Hypothalamus (tissue), 51 donors: Measurements from ENCODE around the gene SLC33A1.
"Not testable (repeated sequence)": the region's sequence is repeated elsewhere in the genome, so short reads cannot be mapped to it uniquely, and the experiment has no call there.

Experiments used
- DNase-seq, 51 donors: peaks; one replicate each; lab custom pipeline; 2025; lab: John Stamatoyannopoulos, UW

The SLC33A1 gene

GRCh38 chr3:155862290-155862982 is 8.2 kb upstream of the SLC33A1 start:
- peak in 1 of 51 donors; percentile 6 for DNase-seq

- DNase-seq: no peak
These were observed 7.4 kb upstream of the SLC33A1 start for GRCh38 chr3:155861476-155862183.

- not testable (repeated sequence) for DNase-seq
These were observed 6.2 kb upstream of the SLC33A1 start for GRCh38 chr3:155860424-155860823.

DNA sequence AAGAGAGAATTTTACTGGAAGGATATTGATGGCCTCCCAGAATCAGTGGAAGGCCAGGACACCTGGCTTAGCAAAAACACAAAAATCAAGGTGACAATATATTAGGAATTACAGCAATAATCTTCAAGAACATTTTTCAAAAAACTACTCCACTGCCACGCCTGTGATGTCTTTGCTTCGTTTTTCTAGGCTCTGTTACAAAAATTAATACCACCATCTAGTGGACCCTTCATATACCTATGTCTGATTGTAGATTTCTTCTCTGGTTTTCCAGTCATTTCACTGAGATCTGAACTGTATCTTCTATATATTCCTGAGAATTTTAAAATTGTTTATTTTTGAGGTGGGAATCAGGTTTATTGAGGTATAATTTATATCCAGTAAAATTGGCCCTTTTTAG is 5.6 kb upstream of the SLC33A1 start:
- DNase-seq: peak in 1 of 51 donors; percentile 9

DNA sequence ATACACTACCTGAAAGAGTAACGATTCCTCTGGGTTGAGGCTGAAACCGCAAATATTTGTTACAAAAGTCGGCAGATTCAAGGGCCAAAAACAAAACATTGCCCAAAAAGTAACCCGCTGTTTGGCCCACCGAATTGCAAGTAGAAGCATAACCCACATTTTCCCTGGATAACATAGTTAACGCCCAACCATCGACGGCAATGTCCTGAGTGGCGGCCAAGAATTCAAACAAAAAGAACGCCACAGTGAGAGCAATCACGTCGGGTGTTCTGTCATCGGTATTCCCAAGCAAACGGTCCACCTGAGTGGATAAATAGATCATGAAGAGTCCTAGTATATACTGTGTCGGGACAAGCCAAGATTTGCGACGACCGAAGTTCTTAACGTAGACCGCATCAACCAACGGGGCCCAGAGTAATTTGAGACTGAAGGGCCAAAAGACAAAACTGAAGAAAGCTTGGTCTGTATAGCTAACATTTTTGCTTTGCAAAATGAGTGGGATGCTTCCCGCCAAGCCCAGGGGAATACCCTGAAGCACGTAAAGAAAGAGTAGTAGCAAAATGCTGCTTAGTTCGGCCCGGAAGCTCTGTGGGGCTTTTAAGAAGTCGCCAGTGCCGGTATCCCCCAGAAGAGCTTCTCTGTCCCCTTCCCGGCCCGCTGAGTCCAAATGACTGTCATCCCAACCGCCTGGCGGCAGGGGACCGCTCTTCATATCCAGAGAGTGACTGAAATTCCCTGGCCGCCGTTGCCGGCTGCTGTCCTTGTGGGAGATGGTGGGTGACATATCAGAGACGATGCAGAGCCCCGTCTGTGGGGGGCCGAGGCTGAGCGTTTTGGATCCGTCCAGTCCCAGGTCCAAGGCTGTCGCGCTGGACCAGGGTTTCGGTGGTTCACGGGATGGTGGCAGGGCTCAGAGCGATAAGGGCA is 750 bp downstream of the SLC33A1 start:
- peak in 8 of 51 donors; percentile 10 to 61 (median 44) for DNase-seq

- no peak for DNase-seq
These were observed 1.9 kb downstream of the SLC33A1 start for GRCh38 chr3:155852341-155852740.

- not testable (repeated sequence) for DNase-seq
These were observed 4.8 kb downstream of the SLC33A1 start for GRCh38 chr3:155849404-155849803.

GRCh38 chr3:155847993-155848392 is 6.2 kb downstream of the SLC33A1 start:
- no peak for DNase-seq

- no peak for DNase-seq
These were observed 8.1 kb downstream of the SLC33A1 start for GRCh38 chr3:155846119-155846518.

- no peak for DNase-seq
These were observed 10.7 kb downstream of the SLC33A1 start for GRCh38 chr3:155843569-155843968.

GRCh38 chr3:155835341-155836071 is 18.7 kb downstream of the SLC33A1 start:
- no peak for DNase-seq

GRCh38 chr3:155828490-155829098 is 25.6 kb downstream of the SLC33A1 start:
- not testable (repeated sequence) for DNase-seq

- DNase-seq: no peak
These were observed 39.1 kb downstream of the SLC33A1 start for GRCh38 chr3:155815030-155815545.

DNA sequence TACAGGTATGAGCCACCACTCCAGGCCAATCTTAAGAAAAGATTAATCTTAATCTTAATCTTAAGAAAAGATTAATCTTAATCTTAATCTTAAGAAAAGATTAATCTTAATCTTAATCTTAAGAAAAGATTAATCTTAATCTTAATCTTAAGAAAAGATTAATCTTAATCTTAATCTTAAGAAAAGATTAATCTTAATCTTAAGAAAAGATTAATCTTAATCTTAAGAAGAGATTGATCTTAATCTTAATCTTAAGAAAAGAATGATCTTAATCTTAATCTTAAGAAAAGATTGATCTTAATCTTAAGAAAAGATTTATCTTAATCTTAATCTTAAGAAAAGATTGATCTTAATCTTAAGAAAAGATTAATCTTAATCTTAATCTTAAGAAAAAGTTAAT is 41.0 kb downstream of the SLC33A1 start:
- not testable (repeated sequence) for DNase-seq

GRCh38 chr3:155809181-155809580 is 45.0 kb downstream of the SLC33A1 start:
- no peak for DNase-seq

DNA sequence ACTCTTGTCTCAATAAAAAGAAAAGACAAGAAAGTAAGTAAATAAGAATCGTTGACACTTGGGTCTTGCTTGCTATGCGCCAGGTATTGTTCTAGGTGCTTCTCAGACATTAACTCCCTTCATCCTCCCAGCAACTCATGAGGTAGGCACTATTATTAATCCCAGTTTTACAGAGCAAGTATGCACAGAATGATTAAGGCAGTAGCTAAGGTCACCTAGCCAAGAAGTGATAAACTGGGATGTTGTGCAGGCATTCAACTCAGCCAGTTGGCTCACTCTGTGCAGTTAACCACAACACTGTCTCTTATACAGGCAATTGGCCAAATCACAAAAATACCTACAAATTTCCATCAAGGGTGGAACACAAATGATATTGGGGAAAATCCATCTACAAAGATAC is 46.4 kb downstream of the SLC33A1 start:
- no peak for DNase-seq

DNA sequence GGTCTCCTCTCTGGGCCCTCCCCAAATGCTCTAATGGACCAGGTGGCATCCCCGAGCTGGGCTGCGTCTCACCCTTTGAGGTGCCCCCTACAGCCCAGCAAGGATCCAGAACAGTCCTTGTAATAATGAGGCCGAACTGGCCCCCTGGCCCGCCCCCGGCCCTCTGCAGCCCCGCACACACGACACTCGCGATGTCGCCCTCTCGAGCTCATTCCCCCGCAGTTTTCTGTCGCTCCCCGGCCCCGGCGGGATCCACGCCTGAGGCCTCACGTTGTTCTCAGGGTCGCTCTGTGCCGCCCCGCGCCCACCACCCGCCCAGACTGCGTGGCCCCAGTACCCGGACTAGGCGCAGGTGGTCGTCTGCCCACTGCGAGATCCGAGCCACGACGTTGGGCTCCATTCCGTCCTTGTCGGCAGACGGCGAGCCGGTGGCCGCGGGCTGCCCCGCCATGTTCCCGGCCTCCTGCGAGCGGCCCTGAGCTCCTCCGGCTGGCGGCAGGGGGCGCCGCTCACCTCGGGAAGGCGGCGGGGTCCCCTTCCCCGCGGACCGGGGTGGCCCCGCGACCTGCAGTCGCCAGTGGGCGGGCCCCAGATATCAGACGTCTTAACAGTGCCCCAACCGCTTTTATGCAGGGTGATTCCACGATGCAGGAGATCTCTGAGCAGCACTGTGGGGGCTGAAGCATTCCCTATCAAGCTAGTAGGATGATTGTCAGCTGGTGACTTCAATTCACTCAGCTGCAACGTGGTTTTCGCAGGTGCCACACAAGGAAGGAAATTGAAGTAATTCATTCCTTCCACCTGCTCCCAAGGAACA is 48.2 kb downstream of the SLC33A1 start, which contains the start of gene C3orf33:
C3orf33 (minus strand) TSS at position 477 of the 817 bp plus-strand sequence; CDS start at position 451, 26 bp downstream.
- DNase-seq: peak; percentile 14 to 88 (median 66)

GRCh38 chr3:155805204-155805801 is 48.9 kb downstream of the SLC33A1 start:
- DNase-seq: peak in 5 of 51 donors; percentile 15 to 32 (median 20)
